NOMO-1 treated with DMSO at 0.1 percent for 48 hours (cell line): Measurements from ENCODE around the gene FXYD3.
"Not testable (repeated sequence)": the region's sequence is repeated elsewhere in the genome, so short reads cannot be mapped to it uniquely, and the experiment has no call there.

Experiments used
- DNase-seq: peaks from one replicate; lab custom pipeline; 2025; ENCODE audit not compliant: unreplicated experiment; lab: John Stamatoyannopoulos, UW

The FXYD3 gene

DNA sequence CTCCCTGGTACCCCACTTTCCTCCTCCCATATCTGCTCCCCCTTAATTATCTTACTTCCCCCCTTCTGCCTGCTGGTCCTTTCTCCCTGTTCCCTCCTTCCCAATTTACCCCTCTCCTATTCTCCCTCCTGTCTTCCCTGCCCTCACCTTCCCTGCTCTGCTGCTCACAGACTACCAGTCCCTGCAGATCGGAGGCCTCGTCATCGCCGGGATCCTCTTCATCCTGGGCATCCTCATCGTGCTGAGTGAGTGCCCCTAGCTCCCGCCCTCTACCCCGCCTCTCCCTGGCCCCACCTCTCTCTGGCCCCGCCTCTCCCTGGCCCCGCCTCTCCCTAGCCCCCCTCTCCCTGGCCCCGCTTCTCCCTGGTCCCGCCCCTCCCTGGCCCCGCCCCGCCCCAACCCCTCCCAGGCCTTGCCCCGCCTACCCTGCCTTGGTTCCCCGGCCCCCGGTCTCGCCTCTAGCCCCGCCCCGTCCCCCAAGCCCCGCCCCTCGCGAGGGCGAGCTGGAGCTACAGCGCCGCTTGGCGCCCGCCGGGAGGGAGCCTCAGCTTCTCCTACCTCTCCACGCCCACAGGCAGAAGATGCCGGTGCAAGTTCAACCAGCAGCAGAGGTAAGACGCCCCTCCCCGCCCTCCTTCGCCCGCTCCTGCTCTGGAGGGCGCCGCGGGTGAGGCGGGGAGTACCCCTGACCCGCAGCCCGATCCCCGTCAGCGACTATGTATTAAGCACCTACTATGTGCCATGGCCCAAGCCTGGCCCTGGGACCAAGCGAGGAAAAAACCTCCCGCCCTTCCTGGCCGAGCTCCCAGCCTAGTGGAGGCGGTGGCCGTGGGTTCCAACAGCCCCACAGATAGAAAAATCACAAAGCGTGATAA is 25.6 kb downstream of the FXYD3 start:
- DNase-seq: peak; percentile 74

DNA sequence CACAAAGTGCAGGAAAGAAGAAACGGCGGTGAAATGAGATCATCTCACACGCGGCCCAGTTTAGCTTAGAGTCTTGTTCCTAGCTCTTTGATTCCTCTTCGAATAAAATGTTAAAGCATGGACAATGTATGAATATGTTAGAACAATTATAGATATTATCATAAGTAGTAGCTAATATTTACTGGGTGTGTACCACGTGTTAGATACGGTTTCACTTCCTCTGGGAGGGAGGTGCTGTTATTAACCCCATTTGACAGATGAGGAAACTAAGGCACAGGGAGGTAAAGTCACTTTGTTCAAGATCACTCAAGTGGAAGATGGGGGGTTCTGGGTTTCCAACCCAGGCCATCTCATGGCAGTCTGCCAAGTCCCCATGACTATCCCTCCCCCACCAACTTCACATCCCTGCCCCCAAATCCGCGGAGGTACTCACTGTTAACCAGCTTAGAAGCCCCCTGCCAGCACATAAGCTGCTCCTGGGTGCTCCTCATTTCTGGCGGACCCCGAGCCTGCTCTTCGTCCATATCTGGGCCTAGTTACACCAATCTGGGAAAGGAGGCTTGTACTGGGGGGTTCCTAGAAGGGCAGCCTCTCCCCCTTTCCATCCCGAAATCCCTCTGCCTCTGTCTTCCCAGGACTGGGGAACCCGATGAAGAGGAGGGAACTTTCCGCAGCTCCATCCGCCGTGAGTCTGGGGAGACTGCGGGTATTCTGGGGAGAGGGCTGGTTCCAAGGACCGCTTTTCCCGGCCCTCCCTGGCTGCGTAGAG is 26.4 kb downstream of the FXYD3 start:
- DNase-seq: peak; percentile 26

- peak; percentile 33 for DNase-seq
Observed at GRCh38 chr19:35142606-35143230, 27.1 kb downstream of the FXYD3 start.

DNA sequence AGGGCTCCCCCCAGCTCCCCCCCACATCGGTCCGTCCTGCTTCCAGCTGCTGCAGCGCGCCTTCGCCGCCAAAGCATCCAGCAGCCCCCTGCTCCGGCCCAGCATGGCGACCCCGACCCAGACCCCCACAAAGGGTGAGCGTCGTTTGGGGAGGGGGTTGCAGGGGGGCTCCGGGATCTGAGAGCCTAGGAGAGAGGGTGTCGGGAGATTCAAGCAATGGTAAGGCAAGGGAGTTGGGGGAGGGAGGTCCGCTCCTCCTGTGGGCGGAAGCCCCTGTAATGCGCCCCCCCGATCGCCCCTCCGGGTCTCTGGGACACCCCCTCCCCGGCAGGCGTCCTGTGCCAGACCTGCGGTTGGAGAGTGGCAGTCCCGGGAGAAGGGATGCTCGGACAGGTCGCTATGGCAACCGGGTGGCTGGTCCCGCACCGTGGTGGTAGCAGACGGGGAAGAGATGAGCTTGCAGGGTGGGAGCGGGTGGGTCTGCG is 27.6 kb downstream of the FXYD3 start, which contains the start of gene FXYD7:
Gene FXYD7, plus strand, starts transcription at position 25 of the 485 bp plus-strand sequence. Its CDS starts 79 bp downstream, at position 104.
- no peak for DNase-seq

GRCh38 chr19:35143818-35144217 is 28.2 kb downstream of the FXYD3 start:
- no peak for DNase-seq

- DNase-seq: no peak
Observed at GRCh38 chr19:35144259-35144599, 28.6 kb downstream of the FXYD3 start.

DNA sequence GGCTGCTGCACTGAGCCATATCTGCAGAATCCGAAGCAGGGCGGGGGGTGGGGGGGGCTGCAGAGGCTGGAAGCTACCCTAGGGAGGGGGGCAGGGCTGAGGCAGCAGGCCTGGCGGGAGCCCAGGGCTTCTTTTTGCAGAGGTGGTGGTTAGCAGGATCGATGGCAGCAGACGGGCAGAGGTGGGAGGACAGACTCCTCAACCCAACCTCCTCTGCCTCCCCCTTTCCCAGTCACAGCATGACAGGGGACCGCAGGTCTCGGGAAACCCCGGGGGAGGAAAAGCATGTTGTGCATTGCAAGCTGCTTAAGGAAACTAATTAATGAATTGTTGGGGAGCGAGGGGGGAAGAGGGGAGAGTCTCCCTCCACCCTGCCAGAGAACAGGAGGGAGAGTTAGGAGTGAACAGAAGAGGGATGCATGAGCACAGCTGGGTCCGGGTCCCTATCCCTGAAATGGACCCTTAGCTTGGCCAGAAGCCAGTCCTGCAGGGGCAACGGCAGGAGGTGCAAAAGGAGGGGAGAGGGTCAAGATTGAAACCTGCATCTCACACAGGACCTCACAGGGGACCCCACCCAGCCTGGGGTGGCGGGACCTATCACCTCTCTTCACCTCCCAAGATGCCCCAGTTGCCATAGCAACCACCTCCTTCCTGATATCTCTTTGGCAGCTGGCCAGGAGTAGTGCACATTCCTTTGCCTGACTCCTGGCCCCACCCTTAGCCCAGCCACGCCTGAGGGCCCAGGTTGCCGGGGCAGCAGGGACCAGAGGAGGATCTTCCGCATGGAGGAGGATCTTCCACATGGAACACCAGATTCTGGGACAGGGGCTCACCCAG is 29.2 kb downstream of the FXYD3 start:
- DNase-seq: no peak

GRCh38 chr19:35146746-35147459 is 31.3 kb downstream of the FXYD3 start:
- no peak for DNase-seq

- no peak for DNase-seq
Observed at GRCh38 chr19:35149463-35149862, 33.8 kb downstream of the FXYD3 start.

GRCh38 chr19:35150445-35150844 is 34.8 kb downstream of the FXYD3 start:
- no peak for DNase-seq

DNA sequence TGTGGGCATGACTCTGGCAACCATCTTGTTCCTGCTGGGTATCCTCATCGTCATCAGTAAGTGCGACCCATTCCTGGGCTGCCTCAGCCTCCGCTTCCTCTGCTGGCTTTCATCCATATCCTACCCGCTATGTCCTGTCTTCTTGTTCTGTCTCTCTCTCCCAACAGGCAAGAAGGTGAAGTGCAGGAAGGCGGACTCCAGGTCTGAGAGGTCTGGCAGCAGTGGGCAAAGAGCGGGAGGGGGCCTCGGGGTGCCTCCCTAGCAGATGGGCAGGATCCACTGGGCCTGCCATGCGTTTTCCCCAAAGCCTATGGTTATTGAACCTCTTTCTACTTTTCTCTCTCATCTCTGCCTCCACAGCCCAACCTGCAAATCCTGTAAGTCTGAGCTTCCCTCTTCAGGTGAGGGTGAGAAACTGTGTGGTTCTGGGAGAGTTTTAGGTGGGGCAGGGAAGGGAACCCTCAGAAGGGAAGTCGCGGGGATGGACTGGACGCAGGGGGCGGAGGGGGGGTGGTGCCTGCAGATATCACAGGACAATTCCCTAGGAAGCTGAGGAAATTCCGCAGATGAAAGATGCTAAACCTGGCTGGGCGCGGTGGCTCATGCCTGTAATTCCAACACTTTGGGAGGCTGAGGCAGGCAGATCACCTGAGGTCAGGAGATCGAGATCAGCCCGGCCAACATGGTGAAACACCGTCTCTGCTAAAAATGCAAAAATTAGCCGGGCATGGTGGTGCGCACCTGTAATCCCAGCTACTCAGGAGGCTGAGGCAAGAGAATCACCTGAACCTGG is 35.8 kb downstream of the FXYD3 start:
- no peak for DNase-seq

GRCh38 chr19:35153129-35153522 is 37.5 kb downstream of the FXYD3 start:
- not testable (repeated sequence) for DNase-seq

- DNase-seq: peak; percentile 53
Observed at GRCh38 chr19:35153701-35154524, 38.3 kb downstream of the FXYD3 start.

DNA sequence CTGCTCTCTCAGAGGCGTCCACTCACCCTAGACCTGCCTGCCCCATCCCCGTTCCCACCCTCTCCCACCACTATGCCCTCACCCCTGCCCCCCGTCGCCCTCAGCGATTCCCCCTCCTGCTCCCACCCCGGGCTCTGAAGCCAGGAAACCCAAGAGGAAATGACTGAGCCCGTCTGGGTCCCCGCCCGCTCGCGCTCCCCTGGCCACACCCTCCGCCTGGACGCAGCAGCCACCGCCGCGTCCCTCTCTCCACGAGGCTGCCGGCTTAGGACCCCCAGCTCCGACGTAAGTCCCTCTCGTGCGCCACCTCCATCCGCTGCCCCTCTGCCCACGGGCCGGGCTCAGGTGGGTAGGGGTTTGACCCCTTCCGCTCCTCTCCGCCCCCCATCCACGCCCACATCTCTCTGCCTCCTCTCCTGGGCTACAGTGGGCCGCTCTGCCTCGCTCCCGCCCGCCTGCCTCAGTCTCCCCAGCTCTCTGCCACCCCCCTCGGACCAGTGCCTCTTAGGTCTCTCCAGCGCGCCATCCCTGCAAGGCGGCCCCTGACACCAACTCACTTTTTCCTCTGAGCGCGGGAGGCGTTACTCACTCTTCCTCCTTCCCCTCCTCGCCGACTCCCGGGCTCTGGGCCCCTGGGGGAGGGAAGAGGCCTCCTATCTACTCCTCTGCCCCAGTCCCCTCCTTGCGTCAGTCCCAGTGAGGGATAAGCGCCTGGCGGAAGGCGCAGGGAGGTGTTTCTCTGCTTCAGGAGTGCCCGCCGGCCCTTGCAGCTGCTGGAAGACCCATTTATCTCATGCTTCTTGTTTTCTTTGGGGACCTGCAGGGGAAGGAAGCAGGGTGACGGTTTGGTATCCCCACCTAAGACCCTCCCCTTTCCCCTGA is 39.1 kb downstream of the FXYD3 start, which contains the start of gene FXYD5:
Gene FXYD5, plus strand, starts transcription at position 211 of the 882 bp plus-strand sequence. CDS start 816 bp downstream, outside the sequence.
- DNase-seq: peak; percentile 74

DNA sequence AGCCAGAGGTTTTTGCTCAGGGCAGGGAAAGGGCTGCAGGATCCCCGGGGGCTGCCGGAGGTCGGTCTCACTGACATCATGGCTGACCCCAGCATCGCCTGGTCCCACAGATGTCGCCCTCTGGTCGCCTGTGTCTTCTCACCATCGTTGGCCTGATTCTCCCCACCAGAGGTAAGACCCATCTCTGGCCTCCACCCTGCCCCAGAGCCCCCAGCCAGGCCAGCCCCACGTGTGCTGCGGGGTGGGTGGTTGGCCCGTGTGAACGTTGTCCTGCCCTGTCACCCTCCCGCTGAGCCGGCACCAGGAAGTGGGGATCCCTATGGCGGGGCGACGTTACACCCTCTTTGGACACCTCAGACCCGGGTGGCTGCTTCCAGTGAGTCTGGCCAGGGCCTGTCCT is 39.8 kb downstream of the FXYD3 start:
- peak; percentile 3 for DNase-seq

DNA sequence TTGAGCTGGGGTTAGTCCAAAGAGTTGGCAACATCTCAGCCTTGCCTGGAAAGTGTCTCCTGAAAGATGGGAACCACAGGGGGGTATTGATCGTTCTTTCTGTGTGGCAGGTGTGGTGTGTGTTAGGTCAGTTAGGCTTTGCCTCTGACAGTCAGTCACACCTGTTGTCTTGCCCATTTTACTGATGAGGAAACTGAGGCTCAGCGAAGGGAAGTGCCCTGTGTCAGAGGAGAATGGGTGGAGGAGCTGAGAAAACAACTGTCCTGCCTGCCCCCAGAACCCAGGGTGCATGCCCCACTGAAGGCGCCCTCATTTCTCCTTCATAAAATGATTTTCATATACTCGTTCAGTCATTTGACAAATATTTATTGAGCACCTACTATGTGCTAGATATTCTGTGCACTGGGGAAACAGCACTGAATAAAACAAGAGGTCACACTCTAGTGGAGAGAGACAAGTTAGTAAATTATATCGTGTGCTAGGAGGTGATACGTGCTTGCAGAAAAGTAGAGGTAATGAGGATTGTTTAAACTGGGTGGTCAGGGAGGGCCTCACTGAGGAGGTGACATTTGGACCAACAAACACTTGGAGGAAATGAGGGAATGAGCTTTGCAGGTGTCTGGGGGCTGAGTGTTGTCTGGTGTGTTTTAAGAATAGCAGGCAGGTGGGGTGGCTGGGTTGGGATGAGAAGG is 40.5 kb downstream of the FXYD3 start:
- no peak for DNase-seq

GRCh38 chr19:35156673-35157014 is 41.0 kb downstream of the FXYD3 start:
- DNase-seq: no peak
